Left renal pelvis (tissue), 4 donors: ENCODE measurements around the gene WFDC6. TPM values are rescaled to one million over a fixed set of nuclear protein-coding genes. Genes with fewer than 3 reads are reported as not detected.

ENCODE experiments used
- polyA plus RNA-seq, 4 donors: library from polyadenylated mRNA; unstranded; fragments of 120-200 nt; gene quantifications; one replicate each; pipeline ENCODE4 v1.2.1, GENCODE V29; 2013; ENCODE audit not compliant: insufficient read length in 4 of 4

The WFDC6 gene
- polyA plus RNA-seq, 4 donors: 0.24 TPM; not detected in 3

Other genes starting within 250 kb of the WFDC6 start
- not detected for gene RBPJL, start 232.6 kb downstream of the WFDC6 start, polyA plus RNA-seq
- 1 to 10 TPM in 1 of 4 donors, under 1 TPM in 3; 0.19 to 3.2 (median 0.41) TPM for gene MATN4, start 231.2 kb downstream of the WFDC6 start, polyA plus RNA-seq
- 100 to 1,000 TPM in 3 of 4 donors, 10 to 100 TPM in 1; 36.5 to 173 (median 163) TPM for gene SDC4, start 191.1 kb downstream of the WFDC6 start, polyA plus RNA-seq
- 10 to 100 TPM; 27.8 to 32.4 (median 31.9) TPM for gene SYS1, start 176.3 kb downstream of the WFDC6 start, polyA plus RNA-seq
- gene TP53TG5, start 161.2 kb downstream of the WFDC6 start, polyA plus RNA-seq: 1 to 10 TPM in 2 of 4 donors, under 1 TPM in 2; 0.42 to 1.8 (median 1.2) TPM
- 10 to 100 TPM; 14.4 to 26.6 (median 25.3) TPM for gene DBNDD2, start 131.2 kb downstream of the WFDC6 start, polyA plus RNA-seq
- gene PIGT, start 123.3 kb downstream of the WFDC6 start, polyA plus RNA-seq: 100 to 1,000 TPM in 2 of 4 donors, 10 to 100 TPM in 2; 98.6 to 102 (median 100) TPM
- 100 to 1,000 TPM in 3 of 4 donors, 10 to 100 TPM in 1; 10.7 to 228 (median 172) TPM for gene WFDC2, start 69.7 kb downstream of the WFDC6 start, polyA plus RNA-seq
- not detected for gene SPINT3, start 23.9 kb downstream of the WFDC6 start, polyA plus RNA-seq
- under 1 TPM in 3 of 4 donors, not detected in 1; 0.13 to 0.50 (median 0.17) TPM for gene EPPIN, start 7.9 kb upstream of the WFDC6 start, polyA plus RNA-seq
- gene WFDC8, start 39.8 kb upstream of the WFDC6 start, polyA plus RNA-seq: under 1 TPM in 3 of 4 donors, not detected in 1; 0.14 to 0.21 (median 0.14) TPM
- not detected for gene WFDC10A, start 90.3 kb upstream of the WFDC6 start, polyA plus RNA-seq
- gene WFDC9, start 91.8 kb upstream of the WFDC6 start, polyA plus RNA-seq: not detected
- not detected for gene WFDC11, start 130.8 kb upstream of the WFDC6 start, polyA plus RNA-seq
- gene WFDC13, start 162.6 kb upstream of the WFDC6 start, polyA plus RNA-seq: under 1 TPM in 1 of 4 donors, not detected in 3; 0.13 TPM
- gene WFDC10B, start 165.5 kb upstream of the WFDC6 start, polyA plus RNA-seq: not detected
- gene SPINT4, start 182.9 kb upstream of the WFDC6 start, polyA plus RNA-seq: not detected